Measurements from ENCODE around the gene CAVIN2.

CAVIN2 gene

DNA sequence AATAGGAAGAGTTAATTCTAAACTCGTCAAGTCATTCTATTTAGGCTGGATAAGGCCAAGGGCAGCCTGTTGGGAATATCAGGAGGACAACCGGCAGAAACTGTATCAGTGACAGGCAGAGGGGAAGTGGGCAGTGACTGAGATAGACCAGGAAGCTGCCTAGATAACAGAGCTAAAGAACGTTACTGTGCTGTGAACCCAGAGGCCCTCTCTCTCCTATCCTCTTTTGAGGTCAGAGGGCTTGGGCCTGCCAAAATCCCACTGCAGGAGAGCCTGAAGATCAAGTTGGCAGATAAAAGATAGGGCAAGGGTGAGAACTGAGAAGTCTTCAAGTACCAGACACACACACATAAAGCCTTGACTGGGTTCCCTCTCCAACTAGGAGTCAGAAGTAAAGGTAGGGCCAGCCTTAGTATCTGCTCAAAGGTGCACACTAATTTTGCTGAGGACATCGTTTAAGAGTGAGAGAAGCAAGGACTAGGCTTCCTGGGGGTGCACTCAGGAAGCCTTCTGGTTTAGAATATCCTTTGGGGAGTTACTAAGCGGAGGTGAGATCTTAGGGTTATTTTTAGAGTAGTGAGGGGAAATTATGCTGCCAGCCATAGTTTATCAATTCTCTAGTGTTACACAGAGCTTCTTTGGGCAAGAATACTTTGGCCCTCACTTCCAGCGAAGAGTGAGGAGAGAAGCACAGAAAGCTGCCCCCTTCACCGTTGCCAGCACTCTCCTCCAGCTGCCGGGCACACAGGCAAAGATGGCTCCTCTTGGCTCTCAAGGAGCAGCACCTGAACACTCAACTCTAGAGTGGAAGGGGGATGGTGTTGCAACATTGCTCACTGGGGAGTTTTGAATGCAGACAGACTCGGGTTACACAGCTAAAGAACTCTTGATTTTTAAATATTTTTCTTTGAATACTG, 9.8 kb downstream of the CAVIN2 start:
- peaks cover 4% of the 10 kb centered on the region for H3K27me3 Mint-ChIP-seq
- H3K4me3 Mint-ChIP-seq = no peak overlapping the region
- ATAC-seq (no peak), DNase-seq (no peak)
- no peak overlapping the region for H3K27ac Mint-ChIP-seq
- H3K4me1 Mint-ChIP-seq = no peaks in the 10 kb centered on the region
- H3K36me3 Mint-ChIP-seq (ENCODE audit: low read depth) = no peaks in the 10 kb centered on the region
- H3K9me3 Mint-ChIP-seq = no peaks in the 10 kb centered on the region

DNA sequence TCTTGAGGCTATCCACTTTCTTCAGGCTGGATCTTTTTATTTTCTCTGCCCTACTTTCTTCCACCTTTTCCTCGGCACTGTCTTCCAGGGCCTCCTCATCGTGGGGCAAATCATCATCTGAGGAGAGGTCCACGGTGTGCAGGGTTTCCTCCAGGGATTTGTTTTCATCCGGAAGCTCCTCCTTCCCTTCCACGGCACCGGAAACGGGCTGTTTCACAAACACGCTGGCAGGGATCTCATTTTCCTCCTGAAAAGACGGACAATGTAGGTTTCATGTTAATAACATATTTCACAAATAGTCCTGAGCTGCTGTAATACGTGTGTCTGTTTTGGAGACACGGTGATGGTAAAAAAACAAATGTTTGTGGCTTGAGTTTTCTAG, 10.4 kb downstream of the CAVIN2 start:
- Mint-ChIP-seq H3K27me3 (peaks cover 4% of the 10 kb centered on the region), H3K9me3 (no peaks in the 10 kb centered on the region), H3K36me3 (ENCODE audit: low read depth) (no peaks in the 10 kb centered on the region), H3K4me3 (no peak overlapping the region), H3K4me1 (no peaks in the 10 kb centered on the region), H3K27ac (no peak overlapping the region)
- ATAC-seq = no peak
- DNase-seq = no peak

DNA sequence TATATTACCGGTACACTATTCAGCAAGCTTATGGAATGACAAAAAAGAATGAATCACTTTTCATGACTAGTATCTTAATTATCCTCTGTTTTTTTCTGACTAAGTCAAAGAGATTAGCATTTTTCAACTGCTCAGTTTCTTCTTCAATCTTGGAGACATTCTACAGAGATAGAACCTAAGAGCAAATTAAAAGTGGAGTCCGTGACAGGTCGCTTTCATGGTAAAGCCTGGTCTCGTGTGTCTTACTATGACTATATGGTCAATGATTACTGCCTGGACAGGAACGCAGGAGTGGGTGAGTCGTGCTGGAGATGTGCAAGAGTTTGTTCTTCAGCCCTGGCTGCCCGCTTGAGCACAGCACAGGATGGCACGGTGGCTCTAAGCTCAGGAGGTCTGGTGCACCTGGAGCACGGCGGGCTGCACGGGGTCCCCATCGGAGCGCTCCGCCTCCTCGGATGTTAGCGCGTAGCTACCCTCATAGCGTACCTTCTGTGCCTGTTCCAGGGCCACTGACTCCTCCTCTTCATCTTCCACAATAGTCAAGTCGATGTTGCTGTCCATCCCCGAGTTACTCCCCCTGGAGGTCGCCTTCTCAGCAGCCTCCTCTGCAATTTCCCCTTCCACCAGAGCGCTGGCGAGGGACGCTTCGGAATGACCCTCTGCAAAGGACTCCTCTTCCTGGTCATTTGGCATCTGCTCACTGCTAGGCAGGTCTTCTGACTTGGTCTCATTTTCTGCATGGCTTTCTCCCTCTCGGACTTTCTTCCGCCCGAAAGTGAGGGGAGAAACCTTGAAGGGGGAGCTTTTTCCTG, 11.1 kb downstream of the CAVIN2 start:
- H3K27me3 Mint-ChIP-seq = peaks cover 4% of the 10 kb centered on the region
- no peaks in the 10 kb centered on the region for H3K4me1 Mint-ChIP-seq
- no peak overlapping the region for H3K27ac Mint-ChIP-seq
- no peak for ATAC-seq
- no peak for DNase-seq
- H3K9me3 Mint-ChIP-seq = no peaks in the 10 kb centered on the region
- H3K36me3 Mint-ChIP-seq (ENCODE audit: low read depth) = no peaks in the 10 kb centered on the region
- no peak overlapping the region for H3K4me3 Mint-ChIP-seq

DNA sequence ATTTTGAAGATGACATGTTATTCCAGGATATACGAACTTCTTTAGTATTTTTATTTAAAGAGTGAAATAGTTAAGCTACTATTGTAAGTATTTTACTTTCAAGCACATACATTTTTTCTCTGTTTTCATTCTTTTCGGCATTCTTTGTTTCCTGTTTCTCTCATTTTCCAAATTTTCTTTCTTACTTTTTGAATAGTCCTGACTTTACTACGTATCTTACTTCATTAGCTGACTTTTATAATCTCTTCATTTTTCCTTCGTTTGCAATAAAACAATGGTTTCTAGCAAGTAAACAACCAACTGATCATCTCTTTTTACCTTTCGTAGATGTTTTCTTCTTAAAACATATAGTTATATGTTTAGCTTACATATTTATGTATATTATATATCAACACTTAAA, 11.8 kb downstream of the CAVIN2 start:
- no peak overlapping the region for H3K4me3 Mint-ChIP-seq
- H3K36me3 Mint-ChIP-seq (ENCODE audit: low read depth) = no peaks in the 10 kb centered on the region
- no peaks in the 10 kb centered on the region for H3K4me1 Mint-ChIP-seq
- peaks cover 4% of the 10 kb centered on the region for H3K27me3 Mint-ChIP-seq
- no peak for ATAC-seq
- no peaks in the 10 kb centered on the region for H3K9me3 Mint-ChIP-seq
- DNase-seq = no peak
- H3K27ac Mint-ChIP-seq = no peak overlapping the region

DNA sequence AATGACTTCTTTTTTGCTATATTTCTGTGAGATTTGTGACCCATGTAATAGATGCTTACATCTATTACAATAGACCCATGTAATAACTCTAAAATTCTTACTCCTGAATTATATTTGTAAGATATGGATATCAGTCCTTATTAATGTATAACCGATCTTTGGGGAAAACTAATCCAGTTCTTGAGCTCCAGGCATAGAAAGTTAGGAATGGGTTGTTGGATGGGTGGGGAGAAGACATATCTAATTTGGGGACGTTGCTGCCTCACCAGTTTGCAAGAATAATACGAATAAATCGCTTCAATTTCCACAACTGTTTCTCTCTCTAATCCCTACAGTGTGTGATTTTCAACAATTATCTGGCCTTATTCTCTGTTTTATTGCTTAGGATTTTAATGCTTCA, 13.5 kb downstream of the CAVIN2 start:
- Mint-ChIP-seq H3K9me3 (no peaks in the 10 kb centered on the region), H3K27me3 (peaks cover 2% of the 10 kb centered on the region), H3K4me1 (no peaks in the 10 kb centered on the region), H3K4me3 (no peak overlapping the region), H3K27ac (no peak overlapping the region), H3K36me3 (ENCODE audit: low read depth) (no peaks in the 10 kb centered on the region)
- ATAC-seq (no peak), DNase-seq (no peak)

DNA sequence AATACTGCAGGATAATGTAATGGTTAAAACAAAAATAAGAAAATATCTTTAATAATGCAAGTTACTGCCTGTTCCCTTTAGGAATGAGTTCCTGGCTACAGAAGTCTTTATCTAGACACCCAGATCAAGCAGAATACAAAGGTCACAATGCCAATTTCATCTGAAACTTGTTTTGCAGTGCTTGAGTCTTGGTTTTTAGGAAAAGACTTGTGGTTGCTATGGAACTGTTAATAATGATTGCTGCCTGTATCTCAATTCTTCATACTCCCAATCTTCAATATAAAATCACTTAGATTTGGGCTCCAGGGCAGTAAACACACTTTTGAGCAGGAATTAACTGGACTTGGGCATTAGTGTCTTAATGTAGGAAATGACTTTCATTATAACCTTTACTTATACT, 14.2 kb downstream of the CAVIN2 start:
- H3K36me3 Mint-ChIP-seq (ENCODE audit: low read depth) = no peaks in the 10 kb centered on the region
- H3K27me3 Mint-ChIP-seq = peaks cover 2% of the 10 kb centered on the region
- no peak for DNase-seq
- H3K27ac Mint-ChIP-seq = no peak overlapping the region
- H3K4me3 Mint-ChIP-seq = no peak overlapping the region
- H3K9me3 Mint-ChIP-seq = no peaks in the 10 kb centered on the region
- no peaks in the 10 kb centered on the region for H3K4me1 Mint-ChIP-seq
- ATAC-seq = no peak

DNA sequence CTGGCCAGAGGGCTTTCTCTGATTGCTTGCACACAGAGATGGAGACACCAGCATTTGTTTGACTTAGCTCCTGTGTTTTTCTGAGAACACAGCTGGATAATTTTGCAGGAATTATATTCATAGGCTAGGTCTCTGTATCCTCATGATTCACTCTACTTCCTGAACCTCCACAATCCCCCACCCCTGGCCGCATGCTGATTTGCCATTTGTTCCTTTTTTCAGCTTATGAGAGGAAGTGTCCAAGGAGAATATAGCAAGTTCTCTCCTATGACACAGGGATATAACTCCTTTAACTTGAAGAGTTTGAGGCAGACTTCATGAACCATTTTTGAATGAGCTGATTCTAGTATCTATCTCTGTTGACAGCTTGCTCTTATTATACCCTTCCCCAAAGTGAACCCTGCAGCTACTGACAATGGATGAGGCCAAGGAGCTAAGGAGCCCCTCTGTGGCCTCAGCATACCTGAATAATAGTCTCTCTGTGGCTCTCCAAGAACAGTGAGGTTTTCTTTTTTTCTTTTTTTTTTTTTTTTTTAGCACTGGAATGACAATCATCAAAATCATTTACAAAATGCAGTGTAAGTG, 15.4 kb downstream of the CAVIN2 start:
- DNase-seq (no peak), ATAC-seq (no peak)
- Mint-ChIP-seq H3K27me3 (peaks cover 6% of the 10 kb centered on the region), H3K4me1 (no peaks in the 10 kb centered on the region), H3K27ac (no peak overlapping the region), H3K4me3 (no peak overlapping the region), H3K36me3 (ENCODE audit: low read depth) (no peaks in the 10 kb centered on the region), H3K9me3 (no peaks in the 10 kb centered on the region)

DNA sequence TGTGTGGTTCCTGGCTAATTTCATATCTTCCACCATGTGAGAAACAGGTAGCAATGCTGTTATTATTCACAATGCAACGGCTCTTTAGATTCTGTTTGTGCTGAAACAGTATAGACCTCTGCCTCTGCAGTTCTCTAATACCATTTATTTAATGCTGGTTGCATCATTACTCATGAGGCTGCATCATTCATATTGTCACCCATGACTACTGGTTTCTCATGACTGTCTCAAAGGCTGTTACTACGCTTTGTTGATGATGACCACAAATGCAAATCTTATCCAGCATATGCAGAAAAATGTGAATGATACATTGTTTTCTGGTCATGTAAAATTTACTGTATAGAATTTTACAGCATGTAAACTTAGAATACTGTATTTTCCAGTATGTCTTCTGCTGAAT, 22.5 kb downstream of the CAVIN2 start:
- H3K4me3 Mint-ChIP-seq = no peak overlapping the region
- H3K27ac Mint-ChIP-seq = no peak overlapping the region
- peaks cover 14% of the 10 kb centered on the region for H3K27me3 Mint-ChIP-seq
- H3K4me1 Mint-ChIP-seq = no peaks in the 10 kb centered on the region
- no peaks in the 10 kb centered on the region for H3K9me3 Mint-ChIP-seq
- no peak for ATAC-seq
- DNase-seq = no peak
- H3K36me3 Mint-ChIP-seq (ENCODE audit: low read depth) = no peaks in the 10 kb centered on the region

DNA sequence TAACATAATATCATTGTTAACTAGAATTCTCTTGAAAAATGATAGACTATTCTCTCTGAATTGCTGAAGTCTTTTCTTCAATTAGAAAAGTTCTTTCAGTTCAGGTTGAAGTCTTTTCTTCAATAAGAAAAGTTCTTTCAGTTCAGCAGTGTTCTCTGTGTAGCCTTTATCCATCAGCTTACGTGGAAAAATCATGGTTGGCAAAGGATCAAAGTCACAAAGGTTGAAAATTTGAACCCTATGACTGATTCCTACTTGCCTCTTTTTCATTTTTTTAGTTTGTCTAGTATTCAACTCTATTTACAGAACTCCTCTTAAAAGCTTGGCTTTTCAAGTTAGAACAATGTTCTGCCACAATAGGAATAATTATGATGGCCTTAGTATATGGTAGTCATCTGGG, 25.8 kb downstream of the CAVIN2 start:
- Mint-ChIP-seq H3K9me3 (no peaks in the 10 kb centered on the region), H3K4me3 (no peak overlapping the region), H3K27me3 (peaks cover 20% of the 10 kb centered on the region), H3K27ac (no peak overlapping the region), H3K36me3 (ENCODE audit: low read depth) (no peaks in the 10 kb centered on the region), H3K4me1 (no peaks in the 10 kb centered on the region)
- no peak for DNase-seq
- no peak for ATAC-seq

DNA sequence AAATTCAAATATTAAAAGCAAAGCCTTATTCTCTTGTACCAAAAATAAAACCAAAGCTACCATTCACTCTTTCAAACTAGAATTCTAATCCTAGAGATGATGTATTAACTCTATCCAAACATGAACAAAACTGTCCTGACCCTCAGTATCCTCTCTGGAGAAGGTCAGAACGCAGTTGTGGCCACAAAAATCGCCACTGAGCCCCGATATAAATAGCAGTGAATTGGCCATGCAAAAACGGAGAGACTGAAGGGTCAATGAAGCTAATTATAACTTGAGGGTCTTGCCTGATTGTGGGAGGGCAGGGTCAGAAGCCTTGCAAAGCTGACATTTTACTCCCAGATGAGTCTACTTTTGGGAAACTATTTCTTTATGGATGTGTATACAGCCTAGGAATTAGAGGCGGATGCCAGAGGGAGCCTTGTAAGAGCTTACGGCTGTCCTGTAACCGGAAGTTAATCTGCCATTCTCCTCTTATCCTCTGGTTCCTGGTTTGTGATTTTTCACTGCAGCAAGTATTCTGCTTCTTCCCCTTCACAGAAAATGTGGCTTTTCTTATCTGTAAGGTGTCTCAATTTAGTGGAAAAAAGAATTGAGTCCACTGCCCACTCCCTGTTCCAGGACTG, 28.1 kb downstream of the CAVIN2 start:
- no peak for DNase-seq
- no peaks in the 10 kb centered on the region for H3K36me3 Mint-ChIP-seq (ENCODE audit: low read depth)
- no peak overlapping the region for H3K4me3 Mint-ChIP-seq
- no peaks in the 10 kb centered on the region for H3K9me3 Mint-ChIP-seq
- H3K27me3 Mint-ChIP-seq = peaks cover 20% of the 10 kb centered on the region
- no peaks in the 10 kb centered on the region for H3K4me1 Mint-ChIP-seq
- H3K27ac Mint-ChIP-seq = no peak overlapping the region
- ATAC-seq = no peak

DNA sequence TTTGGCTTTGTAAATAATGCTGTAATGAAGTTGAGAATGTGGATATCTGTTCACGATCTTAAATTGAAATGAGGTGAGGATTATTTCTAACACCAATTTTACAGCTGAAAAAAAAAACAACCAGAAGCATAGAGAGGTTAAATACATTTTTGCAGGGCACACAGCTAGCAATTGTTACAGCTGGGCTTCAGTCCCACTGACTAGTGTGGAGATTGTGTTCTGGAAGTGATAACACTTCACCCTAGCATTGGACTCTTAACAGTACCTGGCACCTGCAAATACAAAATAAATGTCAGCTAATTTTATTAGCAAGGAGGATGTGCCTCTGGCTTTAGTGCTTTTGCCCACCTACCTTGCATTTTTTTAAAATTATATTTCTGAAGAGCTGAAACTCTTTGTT, 28.8 kb downstream of the CAVIN2 start:
- ATAC-seq = no peak
- no peak overlapping the region for H3K27ac Mint-ChIP-seq

DNA sequence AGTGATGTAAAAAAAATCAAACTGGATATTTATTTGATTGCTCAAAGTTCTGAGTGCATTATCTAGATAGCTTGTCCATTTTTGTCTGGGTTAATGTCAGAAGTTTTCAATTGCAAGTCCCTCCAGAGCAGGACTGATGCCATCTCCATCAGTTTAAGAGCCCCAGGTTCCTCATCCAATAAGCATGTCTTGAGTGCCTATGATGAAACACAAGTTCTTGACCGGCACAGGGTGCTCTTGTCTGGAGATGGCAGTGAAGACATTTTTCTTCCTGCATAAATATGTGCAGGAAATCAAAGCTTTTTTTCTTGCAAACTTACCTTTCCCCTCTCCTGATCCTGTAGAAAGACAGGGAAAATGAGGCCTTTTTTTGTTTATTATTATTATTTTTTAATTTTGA, 31.9 kb downstream of the CAVIN2 start:
- no peaks in the 10 kb centered on the region for H3K9me3 Mint-ChIP-seq
- DNase-seq (no peak), ATAC-seq (no peak)
- no peak overlapping the region for H3K27ac Mint-ChIP-seq
- no peak overlapping the region for H3K4me3 Mint-ChIP-seq
- no peaks in the 10 kb centered on the region for H3K36me3 Mint-ChIP-seq (ENCODE audit: low read depth)
- no peaks in the 10 kb centered on the region for H3K4me1 Mint-ChIP-seq
- peaks cover 12% of the 10 kb centered on the region for H3K27me3 Mint-ChIP-seq

More for the DNA sequence above, 28.8 kb downstream of the CAVIN2 start:
- peaks cover 20% of the 10 kb centered on the region for H3K27me3 Mint-ChIP-seq
- no peaks in the 10 kb centered on the region for H3K4me1 Mint-ChIP-seq
- H3K9me3 Mint-ChIP-seq = no peaks in the 10 kb centered on the region
- DNase-seq = no peak
- no peak overlapping the region for H3K4me3 Mint-ChIP-seq
- H3K36me3 Mint-ChIP-seq (ENCODE audit: low read depth) = no peaks in the 10 kb centered on the region

DNA sequence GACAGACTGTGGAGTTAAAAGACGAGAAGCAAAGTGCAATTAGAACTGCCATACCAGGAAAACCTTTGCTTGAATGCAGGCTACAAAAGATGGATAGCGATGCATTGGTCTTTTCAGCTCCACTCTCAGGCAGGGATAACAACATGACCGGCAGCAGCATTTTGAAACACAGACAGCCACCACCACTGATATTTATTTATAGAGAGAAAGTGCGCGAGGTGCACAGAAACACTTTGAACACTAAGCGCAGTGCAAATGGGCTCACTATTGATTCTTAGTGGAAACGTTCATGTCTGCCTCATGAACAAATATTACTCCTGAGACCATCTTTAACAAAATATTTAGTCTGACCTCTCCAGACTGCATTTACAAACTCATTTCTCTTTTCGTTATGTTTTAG, 32.9 kb downstream of the CAVIN2 start:
- Mint-ChIP-seq H3K4me1 (no peaks in the 10 kb centered on the region), H3K36me3 (ENCODE audit: low read depth) (no peaks in the 10 kb centered on the region), H3K27ac (no peak overlapping the region), H3K27me3 (peaks cover 11% of the 10 kb centered on the region), H3K9me3 (no peaks in the 10 kb centered on the region), H3K4me3 (no peak overlapping the region)
- ATAC-seq (no peak), DNase-seq (no peak)

DNA sequence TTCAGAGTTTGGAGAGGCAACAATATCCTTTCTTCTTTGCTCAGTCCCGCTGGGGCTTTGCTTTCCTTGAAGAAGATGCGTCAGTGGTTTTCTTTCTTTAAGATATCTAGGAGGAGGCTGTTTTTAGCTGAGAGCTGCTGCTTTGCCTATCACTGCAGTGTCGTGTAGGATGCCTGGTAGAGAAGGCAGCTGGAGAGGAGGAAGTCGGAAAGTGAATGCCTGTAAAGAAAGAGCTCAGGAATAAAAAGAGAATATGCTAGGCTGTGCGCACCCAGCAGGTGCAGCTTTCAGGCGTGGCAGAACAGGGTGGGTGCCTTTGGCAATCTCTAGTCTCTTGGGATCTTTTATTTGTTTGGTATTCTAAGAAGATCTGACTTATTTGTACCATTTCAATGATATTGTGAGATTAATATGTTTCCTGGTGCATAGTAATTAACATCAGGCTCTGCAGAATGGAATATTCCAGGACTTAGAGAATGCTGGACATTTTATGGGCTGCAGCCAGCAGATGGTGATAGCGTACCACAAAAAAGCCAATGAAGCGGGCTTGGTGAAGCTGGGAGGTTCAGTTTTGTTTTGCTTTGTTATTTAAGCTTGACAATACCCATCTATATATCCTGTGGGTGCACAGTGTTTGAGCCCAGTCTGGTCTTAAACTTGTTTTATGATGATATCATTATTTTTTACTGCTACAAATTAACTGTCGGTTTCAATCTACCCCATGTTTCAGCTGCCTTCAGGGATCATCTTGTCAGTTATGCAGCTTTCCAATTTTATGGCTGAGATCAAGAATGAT, 34.9 kb downstream of the CAVIN2 start:
- Mint-ChIP-seq H3K27ac (no peak overlapping the region), H3K9me3 (no peaks in the 10 kb centered on the region), H3K27me3 (peaks cover 3% of the 10 kb centered on the region), H3K36me3 (ENCODE audit: low read depth) (no peaks in the 10 kb centered on the region), H3K4me1 (no peaks in the 10 kb centered on the region), H3K4me3 (no peak overlapping the region)
- ATAC-seq = peak; percentile 59
- peak; percentile 34 for DNase-seq

All from activated naive CD8-positive, alpha-beta T cell treated with anti-CD3 and anti-CD28 coated beads, Interleukin-2, amount 50 U/mL, for 24 hours (primary cell).